GM12801 (cell line): ENCODE measurements around the gene KLHL29.

Source experiments
- CTCF ChIP-seq: IDR thresholded peaks from one replicate; pipeline ENCODE4 v1.5.1; 2011; ENCODE audit warnings: control low read depth; ENCODE audit not compliant: insufficient read length; ENCODE audit errors: extremely low read depth

Gene KLHL29

GRCh38 chr2:23384551-23385343 lies at the start of gene KLHL29:
TSS of gene KLHL29 (plus strand) at chr2:23385179. CDS start at chr2:23562197, 177,018 bp downstream.
- no peak for TF ChIP-seq CTCF

- no peak for TF ChIP-seq CTCF
Observed at GRCh38 chr2:23335550-23335949, 49.4 kb upstream of the KLHL29 start.

GRCh38 chr2:23342075-23342474 lies 42.9 kb upstream of the KLHL29 start:
- no peak for TF ChIP-seq CTCF

GRCh38 chr2:23346029-23346428 lies 39.0 kb upstream of the KLHL29 start:
- TF ChIP-seq CTCF = no peak

GRCh38 chr2:23346781-23347180 lies 38.2 kb upstream of the KLHL29 start:
- no peak for TF ChIP-seq CTCF

GRCh38 chr2:23347471-23348092 lies 37.4 kb upstream of the KLHL29 start:
- no peak for TF ChIP-seq CTCF

- no peak for TF ChIP-seq CTCF
Observed at GRCh38 chr2:23349508-23349907, 35.5 kb upstream of the KLHL29 start.
